ENCODE measurements around the gene PTPRJ.

GRCh38 chr11:48025293-48025983, 45.1 kb downstream of the PTPRJ start:
- TF ChIP-seq FOXK2 (IDR thresholded peaks at IDR 0.05) (no peak), SP1 (IDR thresholded peaks at IDR 0.05) (no peak), NFRKB (IDR thresholded peaks at IDR 0.05) (no peak), TARDBP (IDR thresholded peaks at IDR 0.05) (no peak), HDGF (IDR thresholded peaks at IDR 0.05; ENCODE audit: borderline replicate concordance) (no peak), FOXM1 (IDR thresholded peaks at IDR 0.05; ENCODE audit: borderline replicate concordance) (no peak), BHLHE40 (IDR thresholded peaks at IDR 0.05; ENCODE audit: borderline replicate concordance) (no peak), SUZ12 (IDR thresholded peaks at IDR 0.05) (no peak), ELF4 (IDR thresholded peaks at IDR 0.05) (no peak), ARNT (IDR thresholded peaks at IDR 0.05) (no peak), FOXA1 (IDR thresholded peaks at IDR 0.05) (no peak)

Data from HEK293T (cell line).